Stimulated activated CD4-positive, alpha-beta T cell treated with anti-CD3 and anti-CD28 coated beads, Interleukin-4, amount 100 ng/mL, for 24 hours (primary cell): ENCODE measurements around the gene PMEPA1.
"Not testable (repeated sequence)": the region's sequence is repeated elsewhere in the genome, so short reads cannot be mapped to it uniquely, and the experiment has no call there.

Source experiments
- DNase-seq: peaks from one replicate; pipeline ENCODE4 v3.0.0-alpha.2; 2020

PMEPA1 gene

DNA sequence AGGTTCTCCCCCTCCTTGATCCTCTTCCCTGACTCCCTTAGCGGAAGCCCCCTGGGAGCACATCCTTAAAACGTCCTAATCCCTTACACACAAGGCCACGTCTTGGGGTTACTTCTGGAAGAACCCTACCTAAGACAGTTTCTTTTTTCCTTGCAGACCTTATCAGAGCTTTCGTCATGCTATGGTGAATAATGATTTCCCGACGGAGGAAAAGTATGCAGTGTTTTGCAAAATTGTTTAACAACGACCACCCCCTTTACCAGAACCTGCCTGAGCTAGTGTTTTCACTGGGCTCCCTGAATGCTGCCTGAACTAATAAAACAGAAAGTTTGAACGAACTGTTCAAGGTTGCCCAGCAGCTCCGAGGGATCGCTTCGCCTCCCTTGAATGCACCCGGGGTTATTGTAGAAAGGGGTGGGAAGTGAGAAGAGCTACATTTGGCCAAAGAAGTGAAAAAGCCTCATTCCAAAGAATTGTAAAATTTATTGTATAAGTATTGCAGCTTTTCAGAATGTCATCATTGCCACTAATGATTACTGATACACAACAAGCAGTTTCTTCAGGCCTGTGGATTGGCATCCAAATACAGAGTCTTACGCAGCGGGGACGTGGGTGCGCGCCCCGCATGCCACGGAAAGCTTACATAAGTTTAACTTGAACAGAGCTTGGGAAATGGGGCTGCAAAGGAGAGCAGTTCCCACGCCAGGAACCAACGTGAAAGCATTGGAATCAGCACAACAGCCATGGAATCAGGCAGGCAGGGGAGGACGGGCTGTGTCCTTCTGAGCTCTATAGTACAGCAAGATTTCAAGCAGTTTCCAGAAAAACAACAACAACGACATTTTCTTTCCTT, 61.7 kb downstream of the PMEPA1 start:
- no peak for DNase-seq

DNA sequence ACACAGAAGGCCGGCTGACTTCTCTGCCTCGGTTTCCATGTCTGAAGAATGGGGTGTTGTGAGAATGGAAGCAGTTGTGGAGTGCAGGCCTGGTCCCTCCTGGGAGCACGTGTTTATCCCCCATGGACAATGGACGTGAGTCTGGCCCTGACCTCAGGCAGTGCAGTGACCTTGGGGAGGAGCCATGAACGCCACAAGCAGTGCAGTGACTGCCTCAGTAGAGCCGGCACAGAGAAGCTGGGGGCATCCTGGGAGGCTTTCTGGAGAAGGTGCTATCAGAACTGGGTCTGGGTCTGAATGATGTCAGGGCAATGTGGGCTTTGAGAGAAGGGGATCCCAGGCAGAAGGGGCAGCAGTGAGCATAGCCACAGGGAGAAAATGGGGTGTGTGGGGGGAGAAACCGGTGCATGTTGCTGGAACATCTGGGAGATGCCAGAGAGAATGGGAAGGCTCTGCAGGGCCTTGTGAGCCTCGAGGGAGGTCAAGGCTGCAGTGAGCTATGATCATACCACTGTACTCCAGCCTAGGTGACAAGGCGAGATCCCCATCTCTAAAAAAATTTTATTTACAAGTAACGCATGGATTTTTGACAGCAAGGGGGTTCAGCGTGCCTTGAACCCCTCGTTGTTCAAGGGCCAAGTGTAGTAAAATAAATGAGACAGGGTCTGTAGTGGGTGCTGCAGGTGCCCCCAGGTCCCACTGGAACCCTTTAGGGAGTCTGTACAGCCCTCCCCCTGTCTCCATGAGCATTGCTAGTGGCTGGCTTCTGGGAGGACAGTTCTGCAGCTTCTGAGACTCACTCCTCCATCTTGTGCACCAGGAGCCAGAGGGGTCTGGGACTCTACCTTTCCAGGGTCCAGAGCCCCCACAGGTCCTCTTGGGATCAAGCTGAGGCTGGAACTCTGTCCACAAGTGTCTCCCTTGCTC, 62.5 kb downstream of the PMEPA1 start:
- DNase-seq, result no peak

DNA sequence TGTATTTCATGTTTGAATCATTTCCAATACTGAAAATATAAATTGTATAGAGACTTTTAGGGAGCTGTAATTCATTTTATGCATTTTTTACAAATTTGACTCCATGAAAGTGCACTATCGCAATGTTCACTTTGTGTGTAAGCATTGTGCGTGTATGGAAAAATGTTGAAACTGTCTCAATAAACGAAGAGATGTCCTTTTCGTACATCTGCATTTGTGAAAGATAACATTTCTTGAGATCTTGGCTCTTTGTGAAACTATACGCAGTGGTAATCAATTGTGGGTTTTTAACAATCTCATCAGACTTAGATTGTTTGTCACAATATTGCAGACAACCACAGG, 70.9 kb downstream of the PMEPA1 start:
- DNase-seq, result no peak

DNA sequence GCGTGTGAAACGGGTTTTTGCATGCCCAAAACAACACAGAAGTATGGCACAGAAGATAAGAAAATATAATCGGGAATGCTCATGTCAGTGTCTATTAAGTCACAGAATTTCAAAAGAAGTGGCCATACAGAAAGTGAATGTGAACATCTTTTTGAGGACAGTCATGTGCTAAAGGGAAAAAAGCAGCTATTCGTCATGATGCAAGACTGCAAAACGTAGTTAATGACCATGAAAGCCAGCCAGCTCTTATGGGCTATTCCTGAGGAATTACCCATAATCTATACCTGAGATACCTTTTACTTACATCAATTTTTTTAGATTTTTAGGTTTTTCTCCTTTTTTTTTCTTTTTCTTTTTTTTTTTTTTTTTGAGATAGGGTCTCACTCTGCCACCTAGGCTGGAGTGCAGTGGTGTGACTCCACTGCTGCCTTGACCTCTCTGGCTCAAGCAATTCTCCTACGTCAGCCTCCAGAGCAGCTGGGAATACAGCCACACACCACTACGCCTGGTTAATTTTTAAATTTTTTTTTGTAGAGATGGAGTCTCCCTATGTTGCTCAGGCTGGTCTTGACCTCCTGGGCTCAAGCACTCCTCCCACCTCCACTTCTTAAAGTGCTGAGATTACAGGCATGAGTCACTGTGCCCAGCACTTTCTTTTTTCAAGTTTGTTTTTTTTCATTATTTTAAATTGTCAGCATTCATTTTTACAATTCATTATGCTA, 71.5 kb downstream of the PMEPA1 start:
- DNase-seq, result no peak

DNA sequence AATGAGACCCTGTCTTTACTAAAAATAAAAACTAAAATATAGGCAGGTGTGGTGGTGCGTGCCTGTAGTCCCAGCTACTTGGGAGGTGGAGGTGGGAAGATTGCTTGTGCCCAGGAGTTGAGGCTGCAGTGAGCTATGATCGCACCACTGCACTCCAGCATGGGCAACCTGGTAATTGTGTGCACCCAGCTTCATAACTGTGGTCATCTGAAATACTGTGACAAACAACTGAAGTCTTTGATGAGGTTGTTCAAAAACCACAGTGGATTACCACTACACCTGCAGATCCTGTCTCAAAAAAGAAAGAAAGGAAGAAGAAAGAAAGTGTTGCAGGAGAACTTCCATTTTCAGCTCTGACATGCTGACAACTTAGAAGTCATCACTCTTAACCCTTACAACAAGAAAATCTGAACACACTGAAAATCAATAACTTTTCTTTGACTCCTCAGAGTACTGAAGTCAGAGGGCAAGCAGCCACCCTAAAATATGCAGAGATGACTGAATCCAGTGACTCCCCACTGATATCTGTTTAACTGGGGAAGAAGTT, 75.8 kb downstream of the PMEPA1 start:
- DNase-seq, result no peak

DNA sequence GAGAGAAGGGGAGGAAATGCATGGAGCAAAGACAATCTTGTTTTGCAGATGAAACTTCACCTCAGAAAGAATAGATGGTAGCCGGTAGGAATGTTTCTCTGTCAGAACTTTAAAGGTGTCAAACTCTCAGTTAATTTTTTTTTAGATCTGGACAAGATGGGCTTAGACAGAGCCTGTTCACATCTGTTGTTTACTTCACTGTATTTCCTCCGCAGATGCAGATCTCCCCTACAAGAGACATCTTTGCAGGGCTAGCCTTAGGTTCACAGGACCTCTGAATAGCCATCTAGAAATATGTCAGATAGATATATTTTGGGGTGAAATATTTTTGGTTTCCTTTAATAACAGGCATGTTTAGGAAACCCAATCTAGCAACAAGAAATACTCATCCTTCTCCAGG, 77.5 kb downstream of the PMEPA1 start:
- no peak for DNase-seq

DNA sequence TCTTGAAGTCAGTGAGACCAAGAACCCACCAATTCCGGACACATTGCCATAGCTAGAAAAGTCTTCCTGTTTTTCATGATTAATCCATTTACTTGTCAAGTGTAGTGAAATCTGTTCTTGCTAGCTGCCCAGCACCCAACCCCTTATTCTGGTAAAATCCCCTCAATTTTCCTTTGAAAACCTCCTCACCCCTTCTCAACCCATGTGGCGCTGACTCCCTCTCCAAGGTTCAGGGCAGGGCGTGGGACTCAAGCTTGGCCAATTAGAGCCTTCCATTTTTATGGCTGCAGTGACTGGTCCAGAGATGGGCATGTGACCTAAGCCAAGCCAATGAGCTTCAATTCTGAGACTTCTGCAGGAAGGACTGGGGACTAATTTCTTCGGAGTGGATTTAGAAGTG, 79.8 kb downstream of the PMEPA1 start:
- DNase-seq, result peak; percentile 57

DNA sequence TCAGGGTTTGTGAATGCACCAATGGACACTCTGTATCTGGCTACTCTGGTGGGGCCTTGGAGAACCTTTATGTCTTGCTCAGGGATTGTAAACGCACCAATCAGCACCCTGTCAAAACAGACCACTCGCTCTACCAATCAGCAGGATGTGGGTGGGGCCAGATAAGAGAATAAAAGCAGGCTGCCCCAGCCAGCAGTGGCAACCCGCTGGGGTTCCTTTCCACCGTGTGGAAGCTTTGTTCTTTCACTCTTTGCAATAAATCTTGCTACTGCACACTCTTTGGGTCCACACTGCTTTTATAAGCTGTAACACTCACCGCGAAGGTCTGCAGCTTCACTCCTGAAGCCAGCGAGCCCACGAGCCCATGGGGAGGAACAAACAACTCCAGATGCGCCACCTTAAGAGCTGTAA, 80.3 kb downstream of the PMEPA1 start:
- DNase-seq, result peak; percentile 23

DNA sequence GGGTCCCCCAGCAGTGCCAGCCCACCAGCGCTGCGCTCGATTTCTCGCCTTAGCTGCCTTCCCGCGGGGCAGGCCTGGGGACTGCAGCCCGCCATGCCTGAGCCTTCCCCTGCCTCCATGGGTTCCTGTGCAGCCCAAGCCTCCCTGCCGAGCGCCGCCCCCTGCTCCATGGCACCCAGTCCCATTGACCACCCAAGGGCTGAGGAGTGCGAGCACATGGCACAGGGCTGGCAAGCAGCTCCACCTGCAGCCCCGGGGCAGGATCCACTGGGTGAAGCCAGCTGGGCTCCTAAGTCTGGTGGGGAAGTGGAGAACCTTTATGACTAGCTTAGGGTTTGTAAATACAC, 80.9 kb downstream of the PMEPA1 start:
- not testable (repeated sequence) for DNase-seq

DNA sequence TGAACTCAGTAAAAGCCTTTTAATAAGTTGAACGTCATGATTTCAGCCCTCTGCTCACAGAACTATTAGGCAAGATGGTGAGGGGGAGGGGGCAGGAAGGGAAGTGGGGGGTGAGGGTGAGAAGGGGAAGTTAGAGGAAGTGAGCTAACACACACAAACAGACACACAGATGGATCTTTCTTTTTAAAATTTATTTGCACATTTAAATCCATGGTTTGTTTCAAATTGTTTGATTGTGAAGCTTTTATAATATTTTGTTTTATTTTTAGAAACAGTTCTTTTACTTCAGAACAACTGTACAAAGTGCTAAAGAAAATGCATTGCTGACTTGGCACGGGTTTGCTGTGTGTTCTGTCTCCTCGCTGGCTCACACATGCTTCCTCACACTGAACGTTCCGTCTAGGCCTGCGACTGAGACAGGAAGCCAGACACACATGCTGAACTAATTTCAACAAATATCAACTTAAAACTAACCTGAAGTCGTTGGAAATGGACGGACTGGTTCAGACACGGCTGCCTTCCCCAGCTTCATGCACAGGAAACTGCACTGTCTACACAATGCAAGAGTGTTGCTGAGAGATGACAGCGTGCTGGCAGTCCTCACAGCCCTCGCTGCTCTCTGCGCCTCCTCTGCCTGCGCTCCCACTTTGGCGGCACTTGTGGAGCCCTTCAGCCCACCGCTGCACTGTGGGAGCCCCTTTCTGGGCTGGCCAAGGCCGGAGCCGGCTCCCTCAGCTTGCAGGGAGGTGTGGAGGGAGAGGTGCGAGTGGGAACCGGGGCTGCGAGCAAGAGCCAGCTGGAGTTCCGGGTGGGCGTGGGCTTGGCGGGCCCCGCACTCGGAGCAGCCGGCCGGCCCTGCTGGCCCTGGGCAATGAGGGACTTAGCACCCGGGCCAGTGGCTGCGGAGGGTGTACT, 81.5 kb downstream of the PMEPA1 start:
- peak; percentile 38 for DNase-seq

DNA sequence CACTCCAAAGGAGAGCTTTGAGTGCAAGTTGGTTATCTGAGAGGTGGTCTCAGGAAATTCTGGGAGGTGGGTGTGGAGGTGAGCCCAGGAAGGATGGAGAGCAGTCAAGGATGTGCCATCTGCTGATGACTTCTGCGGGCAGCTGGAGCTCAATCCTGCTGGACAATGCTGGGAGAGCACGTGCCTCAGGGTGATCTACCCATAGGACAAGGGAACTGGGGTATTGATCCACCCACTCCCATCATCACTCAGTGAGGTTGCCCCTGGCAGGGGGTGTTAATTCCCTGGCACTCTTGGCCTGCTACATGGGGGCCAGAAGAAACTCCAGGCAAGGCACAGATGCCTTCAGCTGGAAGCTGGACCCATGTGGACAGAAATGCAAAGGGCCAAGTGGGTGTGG, 82.5 kb downstream of the PMEPA1 start:
- DNase-seq, result no peak

DNA sequence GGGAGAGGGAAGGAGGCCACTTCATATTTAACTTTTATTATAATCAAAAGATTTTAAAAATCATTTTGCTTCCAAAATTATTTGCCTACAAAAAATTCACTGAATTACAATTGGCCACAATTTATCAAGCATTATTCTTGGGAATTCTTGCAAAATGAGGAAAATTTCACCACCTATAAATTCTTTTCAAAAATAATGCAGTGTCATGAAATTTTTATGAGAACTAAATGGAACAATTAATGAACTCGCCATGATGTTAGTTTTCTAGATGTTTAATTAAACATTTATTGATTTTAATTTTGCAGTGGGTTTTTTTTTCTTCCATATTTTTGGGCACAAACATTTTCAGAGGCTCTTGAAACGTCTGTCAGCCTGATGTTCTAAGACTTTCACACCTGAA, 83.8 kb downstream of the PMEPA1 start:
- no peak for DNase-seq

DNA sequence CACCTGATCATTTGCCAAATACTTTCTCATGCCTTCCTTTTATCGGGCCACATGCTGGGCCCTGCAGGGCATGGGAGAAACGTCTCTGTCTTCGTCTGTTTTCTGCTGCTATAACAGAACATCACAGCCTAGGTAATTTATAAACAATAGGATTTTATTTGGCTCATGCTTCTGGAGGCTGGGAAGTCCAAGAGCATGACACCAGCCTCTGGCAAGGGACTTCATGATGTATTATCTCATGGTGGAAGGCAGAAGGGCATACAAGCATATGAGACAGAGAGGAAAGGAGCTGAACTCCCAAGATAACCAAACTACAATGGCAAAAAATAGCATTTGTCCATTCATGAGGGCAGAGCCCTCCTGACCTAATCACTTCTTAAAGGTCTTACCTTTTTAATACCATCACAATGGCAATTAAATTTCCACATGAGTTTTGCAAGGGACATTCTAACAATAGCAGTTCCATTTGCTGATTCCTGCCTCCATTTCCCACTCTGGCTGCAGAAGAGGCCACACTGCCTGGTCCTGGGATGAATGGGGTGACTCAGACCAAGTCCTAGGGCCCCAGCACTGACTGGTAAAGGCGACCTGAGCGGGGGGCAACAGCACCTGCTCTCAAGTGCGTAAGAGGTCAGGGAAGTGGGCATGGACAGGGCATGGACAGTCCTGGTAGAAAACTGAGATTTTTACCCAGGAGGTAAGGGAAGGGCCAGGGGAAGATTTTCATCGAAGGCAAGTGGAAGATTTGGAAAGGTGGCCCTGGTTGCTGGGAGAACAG, 84.4 kb downstream of the PMEPA1 start:
- no peak for DNase-seq

DNA sequence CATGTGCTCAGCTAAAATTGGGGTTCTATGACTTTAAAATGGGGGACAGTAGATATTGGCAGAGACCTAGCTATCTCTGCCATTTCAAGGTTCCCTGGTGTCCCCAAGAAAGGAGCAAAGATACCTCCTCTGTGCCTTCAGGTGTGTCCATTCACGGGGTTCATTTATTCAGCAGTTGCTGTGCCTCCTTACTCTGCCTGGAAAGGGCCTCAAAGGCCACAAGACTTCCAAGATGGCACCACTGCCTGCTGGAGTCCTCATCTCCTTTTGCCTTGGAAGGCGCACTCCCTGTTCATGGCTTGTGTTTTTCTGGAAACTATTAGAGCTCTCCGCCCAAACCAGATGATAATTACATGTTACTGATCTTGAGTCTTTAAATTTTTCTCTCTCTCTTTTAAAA, 85.7 kb downstream of the PMEPA1 start:
- no peak for DNase-seq

DNA sequence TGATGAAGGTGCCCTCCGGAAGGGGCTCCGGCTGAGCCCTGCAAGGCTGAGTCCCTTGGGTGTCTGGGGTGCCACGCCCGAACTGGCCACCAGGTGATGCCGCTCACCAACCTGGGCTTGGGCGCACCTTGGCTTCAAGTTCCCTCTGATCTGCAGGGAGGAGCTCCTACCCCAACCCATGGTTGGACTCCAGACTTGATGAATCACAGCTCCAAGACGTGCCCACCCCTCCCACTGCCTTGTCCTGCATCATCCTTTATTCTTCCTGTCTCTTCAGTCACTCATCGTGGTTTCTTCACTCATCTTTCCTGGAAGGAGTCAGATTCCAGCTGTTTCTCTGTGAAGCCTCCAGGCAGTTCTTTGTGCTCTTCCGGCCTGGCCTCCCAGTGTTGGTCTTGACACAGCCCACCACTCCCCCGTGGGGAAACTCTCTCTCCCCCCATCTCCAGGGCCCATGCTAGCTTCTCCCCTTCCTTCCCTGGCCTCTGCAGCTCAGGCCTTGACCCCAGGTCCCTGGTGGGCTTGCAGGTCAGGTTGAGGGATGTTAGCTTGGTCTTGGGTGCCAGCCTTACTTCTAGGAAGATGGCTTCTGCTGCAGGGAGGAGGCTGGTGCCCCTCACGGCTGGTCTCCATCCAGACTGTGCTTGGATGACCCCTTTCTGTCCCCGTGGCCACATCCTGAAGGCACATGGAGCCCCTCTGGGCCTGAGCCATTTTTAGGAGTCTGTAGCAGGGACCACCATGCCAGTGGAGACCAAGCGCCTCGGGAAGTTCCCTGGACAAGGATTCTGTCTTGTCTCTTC, 87.0 kb downstream of the PMEPA1 start:
- DNase-seq, result peak; percentile 68

DNA sequence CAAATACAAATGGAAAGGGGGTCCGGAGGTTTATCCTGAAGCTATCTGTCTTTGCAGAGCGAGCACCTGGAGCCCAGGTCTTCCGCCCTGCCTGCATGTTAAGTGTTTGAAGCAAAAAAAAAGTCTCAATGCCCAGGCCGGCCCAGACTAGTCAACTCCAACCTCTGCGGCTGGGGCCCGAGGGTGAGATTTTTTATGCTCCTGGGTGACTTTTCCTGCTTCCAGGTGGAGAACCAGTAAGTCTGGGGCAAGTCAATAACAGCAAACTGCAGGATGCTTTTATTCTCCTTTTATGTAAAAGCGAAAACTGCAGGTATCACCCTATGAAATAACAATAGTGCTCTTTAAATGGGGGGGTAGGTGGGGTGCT, 87.6 kb downstream of the PMEPA1 start:
- no peak for DNase-seq

DNA sequence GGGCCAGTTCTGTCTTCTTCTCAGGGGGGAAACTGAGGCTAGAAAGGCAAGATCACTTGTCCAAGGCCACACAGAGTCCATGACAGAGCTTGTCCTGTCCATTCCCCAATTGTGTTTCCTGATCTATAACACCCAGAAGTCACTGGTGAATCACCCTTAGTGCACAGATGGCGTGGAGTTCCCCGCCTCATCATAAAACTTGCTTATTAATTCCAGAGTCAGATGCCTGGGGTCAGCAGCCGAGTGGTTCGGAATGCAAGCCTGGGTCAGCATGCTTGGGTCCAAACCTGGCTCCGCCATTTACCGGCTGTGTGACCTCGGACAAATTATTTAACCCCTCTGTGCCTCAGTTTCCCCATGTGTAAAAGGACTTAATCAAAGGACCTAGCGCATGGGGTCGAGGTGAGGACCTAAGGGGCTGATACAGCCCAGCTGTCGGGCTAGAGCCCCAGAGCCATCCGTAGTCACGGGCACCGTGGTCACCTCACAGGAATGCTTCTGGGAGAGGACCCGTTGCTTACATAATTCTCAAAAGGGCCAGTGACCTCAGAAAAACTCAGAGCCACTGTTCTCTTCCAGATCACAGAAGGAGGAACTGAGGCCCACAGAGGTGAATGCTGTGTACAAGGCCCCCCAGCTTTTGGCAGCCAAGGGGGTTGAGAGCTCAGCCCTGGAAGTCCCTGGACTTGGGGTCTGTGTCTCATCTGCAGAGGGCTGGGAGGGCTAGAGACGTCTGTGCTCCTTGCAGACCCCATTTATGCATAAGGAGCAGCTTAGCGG, 88.2 kb downstream of the PMEPA1 start:
- DNase-seq, result no peak

DNA sequence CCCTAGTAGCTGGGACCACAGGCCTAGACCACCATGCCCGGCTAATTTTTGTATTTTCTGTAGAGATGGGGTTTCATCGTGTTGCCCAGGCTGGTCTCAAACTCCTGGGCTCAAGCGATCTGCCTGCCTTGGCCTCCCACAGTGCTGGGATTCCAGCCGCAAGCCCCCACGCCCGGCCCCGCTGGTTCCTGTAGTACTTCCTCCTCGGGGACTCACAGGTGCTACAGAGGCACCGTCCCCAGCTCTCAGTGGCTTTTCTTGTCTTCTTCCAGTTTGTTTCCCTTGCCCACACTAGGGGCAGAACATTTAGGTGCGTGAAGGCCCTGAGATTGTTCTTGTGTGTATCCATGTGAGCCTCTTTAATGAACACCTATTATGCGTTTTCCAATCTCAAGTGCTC, 88.8 kb downstream of the PMEPA1 start:
- DNase-seq, result no peak

DNA sequence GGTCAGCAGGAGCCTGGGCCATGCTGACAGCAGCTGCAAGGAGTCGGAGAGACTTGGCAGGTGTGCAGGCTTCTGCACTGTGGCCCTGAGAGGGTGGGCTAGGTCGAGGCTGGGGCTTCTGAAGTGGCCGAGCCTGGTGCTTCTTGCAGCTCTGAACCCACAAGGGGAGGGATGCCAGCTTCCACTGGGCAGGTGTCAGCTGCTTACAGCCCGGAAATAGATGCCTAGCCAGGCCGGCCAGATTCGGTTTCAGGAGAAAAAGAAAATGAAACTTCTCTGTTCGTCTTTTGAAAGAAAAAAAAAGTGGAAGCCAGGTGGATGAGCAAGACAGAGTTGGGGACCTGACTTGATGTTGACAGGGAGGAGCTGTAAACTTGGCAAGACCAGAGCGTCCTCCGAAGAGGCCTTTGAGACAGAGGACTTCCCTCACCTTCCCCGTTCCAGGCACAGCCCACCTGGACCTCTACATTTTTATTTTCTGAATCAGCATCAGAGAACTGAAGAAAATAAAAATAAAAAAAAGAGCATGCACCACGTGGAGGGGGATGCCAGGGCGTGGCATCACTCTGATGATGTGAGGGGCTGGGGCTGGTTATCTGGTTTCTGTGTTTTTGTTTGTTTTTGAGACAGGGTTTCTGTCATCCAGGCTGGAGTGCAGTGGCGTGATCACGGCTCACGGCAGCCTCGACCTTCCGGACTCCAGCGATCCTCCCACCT, 89.4 kb downstream of the PMEPA1 start, which contains the start of gene ZBP1:
Gene ZBP1, minus strand, starts transcription at position 153 of the 717 bp plus-strand sequence. Its CDS starts 131 bp downstream, at position 22.
- DNase-seq, result peak; percentile 54
